HepG2 (cell line): ENCODE data around the gene CNOT8. TPM values are rescaled to one million over a fixed set of nuclear protein-coding genes. Genes with fewer than 3 reads are reported as not detected.
A peak's percentile ranks its signal among the peaks of the same experiment; 100 is the strongest.

ENCODE experiments used
- ARNT2 ChIP-seq: sonication (generic); formaldehyde crosslinking; IDR thresholded peaks from 2 replicates; pipeline ENCODE4 v1.8.0; 2022; ENCODE audit warnings: mild to moderate bottlenecking, low read depth, missing genetic modification reagents, moderate library complexity
- FOXC1 ChIP-seq: sonication (generic); formaldehyde crosslinking; IDR thresholded peaks from 2 replicates; pipeline ENCODE4 v1.8.0; 2022; ENCODE audit warnings: mild to moderate bottlenecking, missing genetic modification reagents, borderline replicate concordance
- HIVEP1 ChIP-seq: sonication (generic); formaldehyde crosslinking; IDR thresholded peaks from 2 replicates; pipeline ENCODE4 v1.4.0; 2020; ENCODE audit warnings: mild to moderate bottlenecking, missing genetic modification reagents
- KLF9 ChIP-seq: IDR thresholded peaks from 2 replicates; pipeline ENCODE4 v1.6.1; 2016; ENCODE audit warnings: low read depth
- MAFG ChIP-seq: sonication (generic); formaldehyde crosslinking; IDR thresholded peaks from 2 replicates; pipeline ENCODE4 v1.5.1; 2020; ENCODE audit warnings: mild to moderate bottlenecking, missing genetic modification reagents
- MLLT10 ChIP-seq: sonication (generic); formaldehyde crosslinking; IDR thresholded peaks from 2 replicates; pipeline ENCODE4 v1.4.0; 2020; ENCODE audit warnings: missing genetic modification reagents
- NR2F6 ChIP-seq, 2 experiments: IDR thresholded peaks; 2 replicates each; pipeline ENCODE4 v1.6.1; 2016; ENCODE audit warnings: antibody characterized with exemption in 1 of 2, mild to moderate bottlenecking in 1 of 2
- PAWR ChIP-seq: sonication (generic); formaldehyde crosslinking; IDR thresholded peaks from 2 replicates; pipeline ENCODE4 v1.4.0; 2020; ENCODE audit warnings: missing genetic modification reagents, mild to moderate bottlenecking, borderline replicate concordance
- PHB2 ChIP-seq: fragments of 450-650 bp; IDR thresholded peaks from 2 replicates; pipeline ENCODE4 v1.6.1; 2018; ENCODE audit not compliant: partially characterized antibody
- PHF8 ChIP-seq: sonication (generic); formaldehyde crosslinking; IDR thresholded peaks from 2 replicates; pipeline ENCODE4 v1.5.0; 2020; ENCODE audit warnings: missing genetic modification reagents
- RBAK ChIP-seq: sonication (generic); formaldehyde crosslinking; IDR thresholded peaks from 2 replicates; pipeline ENCODE4 v1.5.1; 2020; ENCODE audit warnings: mild to moderate bottlenecking, missing genetic modification reagents
- RFX3 ChIP-seq: IDR thresholded peaks from 2 replicates; pipeline ENCODE4 v1.6.1; 2016; ENCODE audit warnings: missing biosample characterization, missing genetic modification reagents
- RXRB ChIP-seq: IDR thresholded peaks from 2 replicates; pipeline ENCODE4 v1.6.1; 2016; ENCODE audit warnings: borderline replicate concordance, missing genetic modification reagents, missing compliant biosample characterization
- SRF ChIP-seq: IDR thresholded peaks from 2 replicates; pipeline ENCODE4 v1.6.1; 2011; ENCODE audit warnings: mild to moderate bottlenecking, low read depth, low read length, moderate library complexity
- TBX3 ChIP-seq: fragments of 450-650 bp; IDR thresholded peaks from 2 replicates; pipeline ENCODE4 v1.6.1; 2017; ENCODE audit warnings: antibody characterized with exemption, mild to moderate bottlenecking, inconsistent platforms, borderline replicate concordance
- U2AF2 ChIP-seq: fragments of 200-400 bp; formaldehyde crosslinking; IDR thresholded peaks from 2 replicates; pipeline ENCODE4 v1.6.1; 2017; ENCODE audit warnings: low read depth, mild to moderate bottlenecking, low read length
- ZFY ChIP-seq: sonication (generic); formaldehyde crosslinking; IDR thresholded peaks from 2 replicates; pipeline ENCODE4 v1.4.0; 2020; ENCODE audit warnings: missing genetic modification reagents
- ZKSCAN5 ChIP-seq: sonication (generic); formaldehyde crosslinking; IDR thresholded peaks from 2 replicates; pipeline ENCODE4 v1.5.1; 2020; ENCODE audit warnings: mild to moderate bottlenecking, missing genetic modification reagents
- ZNF331 ChIP-seq: sonication (generic); formaldehyde crosslinking; IDR thresholded peaks from 2 replicates; pipeline ENCODE4 v1.4.0; 2020; ENCODE audit warnings: missing genetic modification reagents
- ZNF446 ChIP-seq: sonication (generic); formaldehyde crosslinking; IDR thresholded peaks from 2 replicates; pipeline ENCODE4 v1.5.0; 2020; ENCODE audit warnings: mild to moderate bottlenecking, missing genetic modification reagents
- ZNF510 ChIP-seq: sonication (generic); formaldehyde crosslinking; IDR thresholded peaks from 2 replicates; pipeline ENCODE4 v1.4.0; 2020; ENCODE audit warnings: low read depth, mild to moderate bottlenecking, missing genetic modification reagents
- polyA plus RNA-seq, 8 experiments: library from polyadenylated mRNA; depleted of rRNA in 3 of 8; stranded (reverse) in 7 of 8; unstranded in 1 of 8; fragments of >200 nt; fragmentation: Illumina TruSeq in 4 of 8; extraction: Trizol in 4 of 8; gene quantifications; 2 replicates each; pipeline versions ENCODE4 v1.2.1 to v1.2.3, GENCODE V29; 2011 to 2016; ENCODE audit warnings: low read depth in 4 of 8, missing spikeins in 1 of 8, mixed read lengths in 1 of 8; ENCODE audit not compliant: insufficient read depth in 1 of 8
- total RNA-seq, 5 experiments: library from RNA; depleted of rRNA; stranded (reverse); fragments of >200 nt; fragmentation: Illumina TruSeq; extraction: Trizol; gene quantifications; 2 replicates each; pipeline ENCODE4 v1.2.3, GENCODE V29; 2016; ENCODE audit warnings: low read depth in 1 of 5
- TF ChIP-seq, protein P1 (sequence below): sonication (generic); formaldehyde crosslinking; IDR thresholded peaks from 2 replicates; pipeline ENCODE4 v1.4.0; 2020; ENCODE audit warnings: mild to moderate bottlenecking, low read depth, missing genetic modification reagents
- TF ChIP-seq, protein P2 (sequence below), 2 experiments: IDR thresholded peaks; 2 replicates each; pipeline ENCODE4 v1.6.1; 2011 to 2012; ENCODE audit warnings: low read length in 2 of 2, borderline replicate concordance in 1 of 2, low read depth in 1 of 2, mild to moderate bottlenecking in 1 of 2, moderate library complexity in 1 of 2
- TF ChIP-seq, protein P3 (sequence below): sonication (generic); formaldehyde crosslinking; IDR thresholded peaks from 2 replicates; pipeline ENCODE4 v1.8.0; 2022; ENCODE audit warnings: mild to moderate bottlenecking, missing genetic modification reagents; ENCODE audit not compliant: insufficient replicate concordance

CNOT8 gene
- total and polyA plus RNA-seq, 2 of the 13 experiments (the other 11 are each of a cell fraction or from before 2014, with no cell fraction given), result 37.1 to 74.9 TPM

DNA sequence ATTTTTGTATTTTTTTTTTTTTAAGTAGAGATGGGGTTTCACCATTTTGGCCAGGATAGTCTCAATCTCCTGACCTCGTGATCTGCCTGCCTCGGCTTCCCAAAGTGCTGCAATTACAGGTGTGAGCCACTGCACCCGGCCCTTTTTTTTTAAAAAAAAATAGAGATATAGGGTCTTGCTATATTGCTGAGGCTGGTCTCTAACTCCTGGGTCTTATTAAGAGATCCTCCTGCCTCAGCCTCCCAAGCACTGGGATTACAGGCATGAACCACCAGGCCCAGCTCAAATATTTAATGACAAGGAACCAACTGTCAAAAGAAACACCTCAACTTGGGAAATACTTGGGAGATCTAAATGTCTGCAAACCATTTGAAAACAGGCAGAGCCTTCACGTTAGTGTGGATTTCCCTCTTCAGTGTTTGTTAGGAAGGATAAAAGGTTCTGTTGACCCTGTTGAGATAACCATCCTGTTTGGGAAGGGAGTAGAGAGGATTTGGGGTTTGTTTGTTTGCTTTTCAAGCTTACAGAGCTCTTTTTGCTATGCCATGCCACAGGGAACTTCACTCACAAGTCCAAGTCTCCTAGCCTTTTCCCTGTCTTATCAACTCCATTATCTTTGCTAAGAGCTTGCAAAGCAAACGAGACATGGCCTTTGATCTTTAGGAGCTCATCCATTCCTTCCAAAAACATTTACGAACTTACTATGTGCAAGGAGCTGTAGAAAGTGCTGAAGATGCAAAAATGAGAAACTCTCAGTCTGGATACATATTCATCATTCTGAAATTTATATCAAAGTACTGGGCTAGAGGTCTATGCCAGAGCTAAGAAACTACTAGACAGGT lies 15.5 kb upstream of the CNOT8 start (continued):
- TF ChIP-seq, protein P1, sequence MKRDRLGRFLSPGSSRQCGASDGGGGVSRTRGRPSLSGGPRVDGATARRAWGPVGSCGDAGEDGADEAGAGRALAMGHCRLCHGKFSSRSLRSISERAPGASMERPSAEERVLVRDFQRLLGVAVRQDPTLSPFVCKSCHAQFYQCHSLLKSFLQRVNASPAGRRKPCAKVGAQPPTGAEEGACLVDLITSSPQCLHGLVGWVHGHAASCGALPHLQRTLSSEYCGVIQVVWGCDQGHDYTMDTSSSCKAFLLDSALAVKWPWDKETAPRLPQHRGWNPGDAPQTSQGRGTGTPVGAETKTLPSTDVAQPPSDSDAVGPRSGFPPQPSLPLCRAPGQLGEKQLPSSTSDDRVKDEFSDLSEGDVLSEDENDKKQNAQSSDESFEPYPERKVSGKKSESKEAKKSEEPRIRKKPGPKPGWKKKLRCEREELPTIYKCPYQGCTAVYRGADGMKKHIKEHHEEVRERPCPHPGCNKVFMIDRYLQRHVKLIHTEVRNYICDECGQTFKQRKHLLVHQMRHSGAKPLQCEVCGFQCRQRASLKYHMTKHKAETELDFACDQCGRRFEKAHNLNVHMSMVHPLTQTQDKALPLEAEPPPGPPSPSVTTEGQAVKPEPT (CRISPR knock-in tag), result no peak
- TF ChIP-seq FOXC1 (CRISPR knock-in tag), result no peak
- TF ChIP-seq ZNF446 (CRISPR knock-in tag), result no peak
- peak; percentile 52; the same call in 1 of the 2 replicates for TF ChIP-seq MAFG (CRISPR knock-in tag)
- TF ChIP-seq RXRB (CRISPR knock-in tag), result peak; percentile 91
- TF ChIP-seq, protein P2, sequence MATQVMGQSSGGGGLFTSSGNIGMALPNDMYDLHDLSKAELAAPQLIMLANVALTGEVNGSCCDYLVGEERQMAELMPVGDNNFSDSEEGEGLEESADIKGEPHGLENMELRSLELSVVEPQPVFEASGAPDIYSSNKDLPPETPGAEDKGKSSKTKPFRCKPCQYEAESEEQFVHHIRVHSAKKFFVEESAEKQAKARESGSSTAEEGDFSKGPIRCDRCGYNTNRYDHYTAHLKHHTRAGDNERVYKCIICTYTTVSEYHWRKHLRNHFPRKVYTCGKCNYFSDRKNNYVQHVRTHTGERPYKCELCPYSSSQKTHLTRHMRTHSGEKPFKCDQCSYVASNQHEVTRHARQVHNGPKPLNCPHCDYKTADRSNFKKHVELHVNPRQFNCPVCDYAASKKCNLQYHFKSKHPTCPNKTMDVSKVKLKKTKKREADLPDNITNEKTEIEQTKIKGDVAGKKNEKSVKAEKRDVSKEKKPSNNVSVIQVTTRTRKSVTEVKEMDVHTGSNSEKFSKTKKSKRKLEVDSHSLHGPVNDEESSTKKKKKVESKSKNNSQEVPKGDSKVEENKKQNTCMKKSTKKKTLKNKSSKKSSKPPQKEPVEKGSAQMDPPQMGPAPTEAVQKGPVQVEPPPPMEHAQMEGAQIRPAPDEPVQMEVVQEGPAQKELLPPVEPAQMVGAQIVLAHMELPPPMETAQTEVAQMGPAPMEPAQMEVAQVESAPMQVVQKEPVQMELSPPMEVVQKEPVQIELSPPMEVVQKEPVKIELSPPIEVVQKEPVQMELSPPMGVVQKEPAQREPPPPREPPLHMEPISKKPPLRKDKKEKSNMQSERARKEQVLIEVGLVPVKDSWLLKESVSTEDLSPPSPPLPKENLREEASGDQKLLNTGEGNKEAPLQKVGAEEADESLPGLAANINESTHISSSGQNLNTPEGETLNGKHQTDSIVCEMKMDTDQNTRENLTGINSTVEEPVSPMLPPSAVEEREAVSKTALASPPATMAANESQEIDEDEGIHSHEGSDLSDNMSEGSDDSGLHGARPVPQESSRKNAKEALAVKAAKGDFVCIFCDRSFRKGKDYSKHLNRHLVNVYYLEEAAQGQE (IDR thresholded peaks at IDR 0.05; ENCODE audit: borderline replicate concordance in 1 of 2, low read depth in 1 of 2, low read length in 2 of 2), result no peak
- TF ChIP-seq ZFY (CRISPR knock-in tag), result 0 out of 2 replicates have a peak, but pooled peaks have one; percentile 7
- TF ChIP-seq ARNT2 (CRISPR knock-in tag), result no peak
- TF ChIP-seq, protein P3, sequence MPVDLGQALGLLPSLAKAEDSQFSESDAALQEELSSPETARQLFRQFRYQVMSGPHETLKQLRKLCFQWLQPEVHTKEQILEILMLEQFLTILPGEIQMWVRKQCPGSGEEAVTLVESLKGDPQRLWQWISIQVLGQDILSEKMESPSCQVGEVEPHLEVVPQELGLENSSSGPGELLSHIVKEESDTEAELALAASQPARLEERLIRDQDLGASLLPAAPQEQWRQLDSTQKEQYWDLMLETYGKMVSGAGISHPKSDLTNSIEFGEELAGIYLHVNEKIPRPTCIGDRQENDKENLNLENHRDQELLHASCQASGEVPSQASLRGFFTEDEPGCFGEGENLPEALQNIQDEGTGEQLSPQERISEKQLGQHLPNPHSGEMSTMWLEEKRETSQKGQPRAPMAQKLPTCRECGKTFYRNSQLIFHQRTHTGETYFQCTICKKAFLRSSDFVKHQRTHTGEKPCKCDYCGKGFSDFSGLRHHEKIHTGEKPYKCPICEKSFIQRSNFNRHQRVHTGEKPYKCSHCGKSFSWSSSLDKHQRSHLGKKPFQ (CRISPR knock-in tag), result no peak
- TF ChIP-seq RFX3 (CRISPR knock-in tag), result no peak
- TF ChIP-seq TBX3, result peak; percentile 54; the same call in 1 of the 2 replicates
- no peak for TF ChIP-seq ZNF510 (CRISPR knock-in tag)
- peak; percentile 96 for TF ChIP-seq NR2F6 (IDR thresholded peaks at IDR 0.05)
- TF ChIP-seq NR2F6 (CRISPR knock-in tag; IDR thresholded peaks at IDR 0.05), result peak; percentile 91
- no peak for TF ChIP-seq SRF
- no peak for TF ChIP-seq U2AF2
- no peak; the same call in 1 of the 2 replicates for TF ChIP-seq ZKSCAN5 (CRISPR knock-in tag)
- no peak for TF ChIP-seq PAWR (CRISPR knock-in tag)
- no peak for TF ChIP-seq PHB2
- TF ChIP-seq PHF8 (CRISPR knock-in tag), result no peak
- no peak for TF ChIP-seq RBAK (CRISPR knock-in tag)
- no peak for TF ChIP-seq KLF9 (CRISPR knock-in tag)
- no peak for TF ChIP-seq MLLT10 (CRISPR knock-in tag)
- TF ChIP-seq ZNF331 (CRISPR knock-in tag), result peak; percentile 78
- no peak for TF ChIP-seq HIVEP1 (CRISPR knock-in tag)
